ENCODE data around the gene CDH4. TPM values are rescaled to one million over a fixed set of nuclear protein-coding genes. Genes with fewer than 3 reads are reported as not detected.

The CDH4 gene
- total and polyA plus RNA-seq, 2 of the 8 experiments (the other 6 are each of a cell fraction or from before 2014, with no cell fraction given) = 4.3 to 7.9 TPM

- TF ChIP-seq CHD7 (IDR thresholded peaks at IDR 0.05; ENCODE audit: insufficient replicate concordance, low read length) (no peak), CHD1 (IDR thresholded peaks at IDR 0.05; ENCODE audit: low read depth, low read length) (no peak), KDM5A (IDR thresholded peaks at IDR 0.05; ENCODE audit: low read length) (no peak), CTCF (IDR thresholded peaks at IDR 0.05; ENCODE audit: control extremely low read depth in 1 of 3, insufficient read depth in 1 of 3, low read depth in 1 of 3, low read length in 3 of 3) (no peak), HDAC6 (IDR thresholded peaks at IDR 0.05; ENCODE audit: low read depth, low read length) (no peak), GABPA (IDR thresholded peaks at IDR 0.05; ENCODE audit: borderline replicate concordance, insufficient read depth, low read length) (no peak)
These were observed 70.2 kb downstream of the CDH4 start (continued) for GRCh38 chr20:61322151-61322865.

Data from H1 (cell line).